Tibial nerve (tissue), 4 donors: ENCODE measurements around the gene ENG. TPM values are rescaled to one million over a fixed set of nuclear protein-coding genes. Genes with fewer than 3 reads are reported as not detected.

Source experiments
- DNase-seq, 2 donors: peaks; one replicate each; pipeline ENCODE4 v3.0.0-alpha.2; 2019; ENCODE audit warnings: low spot score in 2 of 2
- H3K27ac ChIP-seq, 4 donors: fragments of 200-600 bp; sonication (generic) in 3 of 4; one replicate each; pipeline ENCODE4 v1.5.1; 2017 to 2019; ENCODE audit warnings: mild to moderate bottlenecking in 1 of 4
- H3K27me3 ChIP-seq, 2 donors: fragments of 200-600 bp; sonication (generic) in 1 of 2; one replicate each; pipeline versions ENCODE4 v1.5.1 to v1.6.0; 2017 to 2019
- H3K36me3 ChIP-seq, 3 donors: fragments of 200-600 bp; sonication (generic); one replicate each; pipeline ENCODE4 v1.5.1; 2018 to 2019
- H3K4me1 ChIP-seq, 4 donors: fragments of 200-600 bp; sonication (generic) in 3 of 4; one replicate each; pipeline ENCODE4 v1.5.1; 2017 to 2019
- H3K4me3 ChIP-seq, 4 donors: fragments of 200-600 bp; sonication (generic) in 3 of 4; one replicate each; pipeline ENCODE4 v1.5.1; 2017 to 2019; ENCODE audit warnings: mild to moderate bottlenecking in 1 of 4, moderate library complexity in 1 of 4
- H3K9me3 ChIP-seq, 4 donors: fragments of 200-600 bp; sonication (generic) in 3 of 4; one replicate each; pipeline ENCODE4 v1.5.1; 2017 to 2019
- CTCF ChIP-seq, 5 experiments: fragments of 200-600 bp in 3 of 5; fragments of 450-650 bp in 2 of 5; sonication (generic) in 3 of 5; IDR thresholded peaks; one replicate each; pipeline ENCODE4 v1.5.1; 2016 to 2019; ENCODE audit warnings: antibody characterized with exemption in 5 of 5, mild to moderate bottlenecking in 3 of 5, moderate library complexity in 2 of 5
- EP300 ChIP-seq, 2 donors: sonication (generic); formaldehyde crosslinking; IDR thresholded peaks; one replicate each; pipeline ENCODE4 v1.6.1; 2017; ENCODE audit warnings: antibody characterized with exemption in 2 of 2, mild to moderate bottlenecking in 1 of 2
- POLR2A ChIP-seq, 2 donors: fragments of 450-650 bp; IDR thresholded peaks; one replicate each; pipeline ENCODE4 v1.6.1; 2017; ENCODE audit warnings: antibody characterized with exemption in 2 of 2, mild to moderate bottlenecking in 2 of 2, moderate library complexity in 2 of 2
- WGBS, 2 donors: methylation state at CpG; one replicate each; pipeline ENCODE4 v1.1.5; 2018; 5-methylcytosine and 5-hydroxymethylcytosine counted together
- total RNA-seq, 4 donors: library from RNA; depleted of rRNA; stranded (reverse); fragments of >200 nt; gene quantifications; one replicate each; pipeline ENCODE4 v1.1.0, GENCODE V29; 2016

ENG gene
- total RNA-seq, 4 donors from 2014 or later, result 24.9 to 137 (median 85.6) TPM

- peak overlapping the region; percentile 47 to 84 (median 62) for H3K27ac ChIP-seq
Measured at GRCh38 chr9:127810378-127811187, 43.9 kb downstream of the ENG start.

GRCh38 chr9:127809540-127810377 lies 44.7 kb downstream of the ENG start:
- no peaks in the 10 kb centered on the region for H3K27me3 ChIP-seq
- no peak overlapping the region for H3K4me3 ChIP-seq
- no peak for DNase-seq
- WGBS, 2 donors, result 39 to 70% methylated on average over 12 to 20 of the region's 57 CpGs
- peaks cover 0 to 41% (median 16%) of the 10 kb centered on the region in 4 donors for H3K4me1 ChIP-seq
- peak overlapping the region; percentile 47 to 84 (median 62) for H3K27ac ChIP-seq
- H3K36me3 ChIP-seq, result peaks cover 9 to 97% (median 11%) of the 10 kb centered on the region in 3 donors
- H3K9me3 ChIP-seq, result no peaks in the 10 kb centered on the region
- TF ChIP-seq CTCF (IDR thresholded peaks at IDR 0.05), result no peak
- TF ChIP-seq POLR2A (IDR thresholded peaks at IDR 0.05), result no peak
- TF ChIP-seq EP300 (IDR thresholded peaks at IDR 0.05), result no peak

More at GRCh38 chr9:127810378-127811187, 43.9 kb downstream of the ENG start:
- DNase-seq, result no peak
- WGBS, 2 donors, result 92 to 94% methylated on average over 10 of the region's 10 CpGs
- Histone ChIP-seq H3K4me1 (peaks cover 0 to 43% (median 15%) of the 10 kb centered on the region in 4 donors), H3K27me3 (no peaks in the 10 kb centered on the region), H3K36me3 (peaks cover 9 to 99% (median 18%) of the 10 kb centered on the region in 3 donors), H3K9me3 (no peaks in the 10 kb centered on the region), H3K4me3 (no peak overlapping the region)
- TF ChIP-seq CTCF (IDR thresholded peaks at IDR 0.05), result no peak
- no peak for TF ChIP-seq POLR2A (IDR thresholded peaks at IDR 0.05)
- TF ChIP-seq EP300 (IDR thresholded peaks at IDR 0.05), result no peak

GRCh38 chr9:127809002-127809539 lies 45.4 kb downstream of the ENG start:
- TF ChIP-seq POLR2A (IDR thresholded peaks at IDR 0.05), result no peak
- Histone ChIP-seq H3K36me3 (peaks cover 9 to 97% (median 11%) of the 10 kb centered on the region in 3 donors), H3K27ac (peak overlapping the region; percentile 41 to 84 (median 48)), H3K4me1 (peaks cover under 1 to 41% (median 19%) of the 10 kb centered on the region in 4 donors), H3K4me3 (no peak overlapping the region), H3K27me3 (no peaks in the 10 kb centered on the region), H3K9me3 (no peaks in the 10 kb centered on the region)
- no peak for DNase-seq
- 70 to 76% methylated on average over 6 to 9 of the region's 9 CpGs for whole genome bisulfite sequencing, 2 donors

GRCh38 chr9:127808347-127809001 lies 46.0 kb downstream of the ENG start:
- TF ChIP-seq POLR2A (IDR thresholded peaks at IDR 0.05) (no peak), EP300 (IDR thresholded peaks at IDR 0.05) (no peak), CTCF (IDR thresholded peaks at IDR 0.05) (no peak)
- H3K4me3 ChIP-seq, result no peak overlapping the region
- peak overlapping the region in 1 of 4 donors; percentile 84 for H3K27ac ChIP-seq
- no peak for DNase-seq
- H3K27me3 ChIP-seq, result no peaks in the 10 kb centered on the region
- H3K36me3 ChIP-seq, result peaks cover 9 to 93% (median 11%) of the 10 kb centered on the region in 3 donors
- WGBS, 2 donors, result 82 to 85% methylated on average over 9 to 13 of the region's 17 CpGs
- H3K4me1 ChIP-seq, result peaks cover 4 to 41% (median 19%) of the 10 kb centered on the region in 4 donors
- no peaks in the 10 kb centered on the region for H3K9me3 ChIP-seq

- H3K36me3 ChIP-seq, result peaks cover 9 to 76% (median 11%) of the 10 kb centered on the region in 3 donors
- no peak overlapping the region for H3K27ac ChIP-seq
- H3K4me1 ChIP-seq, result peaks cover 4 to 44% (median 23%) of the 10 kb centered on the region in 4 donors
- no peak overlapping the region for H3K4me3 ChIP-seq
- TF ChIP-seq POLR2A (IDR thresholded peaks at IDR 0.05) (no peak), CTCF (IDR thresholded peaks at IDR 0.05) (no peak), EP300 (IDR thresholded peaks at IDR 0.05) (no peak)
- no peak for DNase-seq
- WGBS, 2 donors, result 89 to 94% methylated on average over 11 to 14 of the region's 14 CpGs
- H3K9me3 ChIP-seq, result no peaks in the 10 kb centered on the region
- H3K27me3 ChIP-seq, result no peaks in the 10 kb centered on the region
Measured at GRCh38 chr9:127806871-127807270, 47.6 kb downstream of the ENG start.
